ENCODE results near the gene NEGR1.

DNA sequence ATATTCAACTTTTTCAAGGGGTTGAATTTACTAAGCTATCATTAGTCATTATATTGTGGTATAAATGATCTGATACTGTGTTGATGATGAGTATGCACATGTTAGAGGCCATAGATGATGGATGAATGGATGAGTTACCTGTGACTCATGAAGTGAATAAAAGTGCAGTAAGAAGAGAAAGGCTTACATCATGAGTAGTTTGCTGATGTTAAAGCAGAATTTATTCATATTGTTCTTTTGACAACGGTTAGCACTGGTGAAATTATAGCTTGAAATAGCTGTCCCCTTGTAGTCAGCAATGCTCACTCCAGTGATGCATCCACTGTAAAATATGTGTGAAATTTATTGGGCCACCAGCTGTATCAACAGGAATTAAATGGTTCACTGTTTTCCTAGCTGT is 660.6 kb downstream of the NEGR1 start:
- TF ChIP-seq, protein P1, sequence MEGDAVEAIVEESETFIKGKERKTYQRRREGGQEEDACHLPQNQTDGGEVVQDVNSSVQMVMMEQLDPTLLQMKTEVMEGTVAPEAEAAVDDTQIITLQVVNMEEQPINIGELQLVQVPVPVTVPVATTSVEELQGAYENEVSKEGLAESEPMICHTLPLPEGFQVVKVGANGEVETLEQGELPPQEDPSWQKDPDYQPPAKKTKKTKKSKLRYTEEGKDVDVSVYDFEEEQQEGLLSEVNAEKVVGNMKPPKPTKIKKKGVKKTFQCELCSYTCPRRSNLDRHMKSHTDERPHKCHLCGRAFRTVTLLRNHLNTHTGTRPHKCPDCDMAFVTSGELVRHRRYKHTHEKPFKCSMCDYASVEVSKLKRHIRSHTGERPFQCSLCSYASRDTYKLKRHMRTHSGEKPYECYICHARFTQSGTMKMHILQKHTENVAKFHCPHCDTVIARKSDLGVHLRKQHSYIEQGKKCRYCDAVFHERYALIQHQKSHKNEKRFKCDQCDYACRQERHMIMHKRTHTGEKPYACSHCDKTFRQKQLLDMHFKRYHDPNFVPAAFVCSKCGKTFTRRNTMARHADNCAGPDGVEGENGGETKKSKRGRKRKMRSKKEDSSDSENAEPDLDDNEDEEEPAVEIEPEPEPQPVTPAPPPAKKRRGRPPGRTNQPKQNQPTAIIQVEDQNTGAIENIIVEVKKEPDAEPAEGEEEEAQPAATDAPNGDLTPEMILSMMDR (IDR thresholded peaks at IDR 0.05): no peak
- no peak for TF ChIP-seq POLR2A (IDR thresholded peaks at IDR 0.05)

Measured in heart left ventricle (tissue), 13 donors.